ENCODE results near the gene RASGRP3. TPM values are rescaled to one million over a fixed set of nuclear protein-coding genes. Genes with fewer than 3 reads are reported as not detected.

The RASGRP3 gene
- total and polyA plus RNA-seq, 2 experiments from 2014 or later = 0.18 to 0.22 TPM

DNA sequence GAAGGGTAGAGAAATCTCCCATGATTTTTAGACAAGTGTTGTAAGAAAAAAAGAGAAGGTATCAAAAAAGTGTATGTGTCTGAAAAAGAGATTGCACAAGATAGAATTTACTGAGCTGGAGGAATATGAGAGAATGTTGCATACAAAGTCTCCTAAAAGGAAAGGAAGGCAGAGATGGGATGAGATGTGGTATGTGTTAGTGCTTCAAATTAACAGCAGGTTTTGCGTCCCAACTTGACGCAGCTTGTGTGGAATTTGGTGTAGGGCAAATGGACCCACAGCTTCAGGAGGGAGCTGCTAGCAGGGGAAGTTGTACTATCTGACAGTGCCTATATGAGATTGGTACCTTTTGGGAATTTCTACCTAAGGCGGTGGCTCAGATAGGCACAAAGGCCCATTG lies 9.0 kb upstream of the RASGRP3 start:
- no peak overlapping the region for H3K4me2 ChIP-seq (ENCODE audit: unreplicated experiment)
- no peaks in the 10 kb centered on the region for H3K9me3 ChIP-seq (ENCODE audit: low read depth)
- no peaks in the 10 kb centered on the region for H3K79me2 ChIP-seq (ENCODE audit: insufficient read depth)
- peak overlapping the region; percentile 28; the same call in 1 of the 2 replicates for H2AFZ ChIP-seq
- no peaks in the 10 kb centered on the region for H3F3A ChIP-seq (ENCODE audit: insufficient read depth)
- H3K9ac ChIP-seq = no peak overlapping the region
- H3K36me3 ChIP-seq (ENCODE audit: low read depth) = no peaks in the 10 kb centered on the region
- H3K4me1 ChIP-seq (ENCODE audit: insufficient read depth) = no peaks in the 10 kb centered on the region
- no peak overlapping the region for H3K27ac ChIP-seq
- H4K20me1 ChIP-seq (ENCODE audit: insufficient read depth) = no peaks in the 10 kb centered on the region
- in situ Hi-C loops (cut with MboI) = no loop called here
- WGBS, 2 experiments (ENCODE audit: low coverage in 1 of 2, low lambda C conversion rate in 2 of 2, missing lambda C conversion rate in 2 of 2) = 29 to 44% methylated on average over 3 of the region's 3 CpGs
- no peak for DNase-seq
- no peak for TF ChIP-seq EZH2 (IDR thresholded peaks at IDR 0.05; ENCODE audit: insufficient read depth, poor library complexity, severe bottlenecking)
- no peak for TF ChIP-seq EZH2phosphoT487 (IDR thresholded peaks at IDR 0.05; ENCODE audit: insufficient read depth, low read depth)
- no peaks in the 10 kb centered on the region for H3K27me3 ChIP-seq (replicated peaks; ENCODE audit: insufficient read depth)
- no peak overlapping the region for H3K4me3 ChIP-seq
- no peaks in the 10 kb centered on the region for H3K9me2 ChIP-seq (ENCODE audit: insufficient read depth)

DNA sequence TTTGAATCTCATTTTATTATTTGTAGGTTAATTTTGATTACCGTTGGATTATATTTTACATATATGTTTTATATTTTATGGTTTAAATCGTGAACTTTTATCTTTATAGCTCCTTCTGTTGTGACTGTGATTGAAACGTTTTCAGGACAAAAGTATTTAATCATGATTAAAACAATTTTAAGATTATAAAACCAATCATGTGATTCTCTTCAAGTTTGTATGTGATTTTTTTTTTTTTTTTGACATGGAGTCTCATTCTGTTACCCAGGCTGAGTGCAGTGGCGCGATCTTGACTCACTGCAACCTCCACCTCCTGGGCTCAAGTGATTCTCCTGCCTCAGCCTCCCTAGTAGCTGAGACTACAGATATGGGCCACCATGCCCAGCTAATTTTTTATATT lies 7.2 kb upstream of the RASGRP3 start:
- Histone ChIP-seq H3F3A (ENCODE audit: insufficient read depth) (no peaks in the 10 kb centered on the region), H3K79me2 (ENCODE audit: insufficient read depth) (no peaks in the 10 kb centered on the region), H3K9me3 (ENCODE audit: low read depth) (no peaks in the 10 kb centered on the region), H4K20me1 (ENCODE audit: insufficient read depth) (no peaks in the 10 kb centered on the region), H3K36me3 (ENCODE audit: low read depth) (no peaks in the 10 kb centered on the region), H3K27me3 (replicated peaks; ENCODE audit: insufficient read depth) (no peaks in the 10 kb centered on the region), H3K4me3 (no peak overlapping the region), H3K9ac (no peak overlapping the region), H3K27ac (no peak overlapping the region), H3K9me2 (ENCODE audit: insufficient read depth) (no peaks in the 10 kb centered on the region), H2AFZ (no peak overlapping the region), H3K4me1 (ENCODE audit: insufficient read depth) (no peaks in the 10 kb centered on the region), H3K4me2 (ENCODE audit: unreplicated experiment) (no peak overlapping the region)
- no peak for DNase-seq
- WGBS, 2 experiments (ENCODE audit: low coverage in 1 of 2, low lambda C conversion rate in 2 of 2, missing lambda C conversion rate in 2 of 2) = 89 to 90% methylated on average over 5 of the region's 5 CpGs
- in situ Hi-C loops (cut with MboI) = no loop called here
- TF ChIP-seq EZH2phosphoT487 (IDR thresholded peaks at IDR 0.05; ENCODE audit: insufficient read depth, low read depth) (no peak), EZH2 (IDR thresholded peaks at IDR 0.05; ENCODE audit: insufficient read depth, poor library complexity, severe bottlenecking) (no peak)

DNA sequence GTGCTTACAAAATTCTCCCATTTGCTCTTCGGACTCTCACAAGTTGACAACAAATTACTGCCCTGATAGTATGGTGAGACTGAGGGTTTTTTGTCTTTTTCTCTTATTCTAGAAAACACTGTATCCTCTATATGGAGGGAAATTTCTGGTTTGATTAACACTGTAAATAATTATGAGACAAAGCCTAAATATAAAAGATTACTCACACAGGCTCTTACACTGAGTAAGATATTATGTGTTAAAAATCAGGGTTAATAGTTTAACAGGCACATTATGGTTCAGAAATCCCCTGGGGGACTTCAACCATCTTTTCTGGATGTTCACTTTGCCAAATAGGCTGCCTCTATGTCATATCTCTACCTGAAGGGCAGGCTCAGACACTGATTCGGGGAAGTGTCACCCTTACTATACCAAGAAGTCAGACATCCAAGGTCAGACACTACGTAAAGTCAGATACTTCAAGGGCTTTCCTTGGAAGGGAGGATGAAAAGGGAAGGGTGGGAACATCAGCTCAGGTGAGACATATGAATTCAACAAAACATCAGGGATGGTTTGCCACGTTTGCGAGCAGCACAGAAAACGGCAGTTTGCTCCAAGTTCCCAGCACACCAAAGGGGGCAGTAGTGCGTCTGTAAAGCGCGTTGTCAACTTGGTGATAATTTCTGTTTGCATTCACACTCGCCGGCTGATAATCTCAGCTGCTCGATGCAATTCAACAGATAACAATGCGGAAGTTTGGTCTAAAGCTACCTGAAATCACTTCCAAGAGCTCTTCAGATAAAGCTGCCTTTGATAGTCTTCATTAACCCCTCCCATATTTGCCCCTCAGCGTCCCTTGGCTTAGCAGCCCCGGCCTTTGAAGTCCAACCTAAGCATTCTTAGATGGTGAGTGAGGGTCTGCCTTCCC lies 972 bp upstream of the RASGRP3 start:
- Histone ChIP-seq H3K9ac (peak overlapping the region; percentile 86), H3K27ac (peak overlapping the region; percentile 68), H3K4me1 (ENCODE audit: insufficient read depth) (peaks cover 5% of the 10 kb centered on the region), H4K20me1 (ENCODE audit: insufficient read depth) (no peaks in the 10 kb centered on the region), H2AFZ (peak overlapping the region; percentile 98), H3K4me3 (peak overlapping the region; percentile 92), H3K79me2 (ENCODE audit: insufficient read depth) (no peaks in the 10 kb centered on the region), H3K9me2 (ENCODE audit: insufficient read depth) (no peaks in the 10 kb centered on the region), H3F3A (ENCODE audit: insufficient read depth) (peaks cover 20% of the 10 kb centered on the region), H3K36me3 (ENCODE audit: low read depth) (no peaks in the 10 kb centered on the region), H3K4me2 (ENCODE audit: unreplicated experiment) (peak overlapping the region; percentile 100), H3K9me3 (ENCODE audit: low read depth) (no peaks in the 10 kb centered on the region), H3K27me3 (replicated peaks; ENCODE audit: insufficient read depth) (no peaks in the 10 kb centered on the region)
- TF ChIP-seq EZH2 (IDR thresholded peaks at IDR 0.05; ENCODE audit: insufficient read depth, poor library complexity, severe bottlenecking) (no peak), EZH2phosphoT487 (IDR thresholded peaks at IDR 0.05; ENCODE audit: insufficient read depth, low read depth) (no peak)
- WGBS, 2 experiments (ENCODE audit: low coverage in 1 of 2, low lambda C conversion rate in 2 of 2, missing lambda C conversion rate in 2 of 2) = 14 to 15% methylated on average over 15 of the region's 15 CpGs
- in situ Hi-C loops (cut with MboI) = no loop called here
- DNase-seq = peak; percentile 92

DNA sequence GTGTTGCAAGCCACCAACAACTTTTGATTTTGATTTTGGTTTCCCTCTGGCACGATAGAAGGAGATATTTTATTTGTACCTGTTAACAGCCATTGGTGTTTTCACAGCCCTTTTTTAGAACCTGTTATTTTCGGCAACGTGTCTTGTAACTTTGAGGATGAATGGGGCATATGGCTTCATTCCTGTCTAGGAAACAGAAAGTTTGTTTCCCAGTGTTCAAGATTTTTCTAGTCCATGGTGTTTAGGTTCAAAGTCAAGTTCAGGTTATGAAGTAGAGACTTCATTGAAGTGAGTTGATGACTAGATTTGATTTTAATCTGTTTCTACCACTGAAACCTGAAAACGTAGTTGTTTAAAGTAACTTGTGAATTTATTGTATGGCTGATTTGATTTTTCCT lies 343 bp downstream of the RASGRP3 start:
- peaks cover 5% of the 10 kb centered on the region for H3K4me1 ChIP-seq (ENCODE audit: insufficient read depth)
- 9 to 11% methylated on average over 4 of the region's 4 CpGs for WGBS, 2 experiments (ENCODE audit: low coverage in 1 of 2, low lambda C conversion rate in 2 of 2, missing lambda C conversion rate in 2 of 2)
- no peaks in the 10 kb centered on the region for H3K79me2 ChIP-seq (ENCODE audit: insufficient read depth)
- peaks cover 20% of the 10 kb centered on the region for H3F3A ChIP-seq (ENCODE audit: insufficient read depth)
- no peaks in the 10 kb centered on the region for H3K36me3 ChIP-seq (ENCODE audit: low read depth)
- peak overlapping the region; percentile 86 for H3K9ac ChIP-seq
- in situ Hi-C loops (cut with MboI) = no loop called here
- H3K9me3 ChIP-seq (ENCODE audit: low read depth) = no peaks in the 10 kb centered on the region
- no peaks in the 10 kb centered on the region for H3K27me3 ChIP-seq (replicated peaks; ENCODE audit: insufficient read depth)
- no peak for TF ChIP-seq EZH2 (IDR thresholded peaks at IDR 0.05; ENCODE audit: insufficient read depth, poor library complexity, severe bottlenecking)
- no peaks in the 10 kb centered on the region for H4K20me1 ChIP-seq (ENCODE audit: insufficient read depth)
- peak overlapping the region; percentile 100 for H3K4me2 ChIP-seq (ENCODE audit: unreplicated experiment)
- H2AFZ ChIP-seq = peak overlapping the region; percentile 98
- peak overlapping the region; percentile 92 for H3K4me3 ChIP-seq
- peak overlapping the region; percentile 68; the same call in 1 of the 2 replicates for H3K27ac ChIP-seq
- DNase-seq = no peak
- H3K9me2 ChIP-seq (ENCODE audit: insufficient read depth) = no peaks in the 10 kb centered on the region
